Body of pancreas (tissue), 4 donors: ENCODE results near the gene MAPK11.
"Not testable (repeated sequence)": the region's sequence is repeated elsewhere in the genome, so short reads cannot be mapped to it uniquely, and the experiment has no call there.

Experiments used
- CTCF ChIP-seq, 7 experiments: fragments of 450-650 bp in 4 of 7; fragments of 200-600 bp in 3 of 7; sonication (generic) in 3 of 7; IDR thresholded peaks; one replicate each; pipeline ENCODE4 v1.5.1; 2016 to 2019; ENCODE audit warnings: antibody characterized with exemption in 7 of 7
- POLR2A ChIP-seq, 3 donors: fragments of 450-650 bp; IDR thresholded peaks; one replicate each; pipeline ENCODE4 v1.6.1; 2016; ENCODE audit warnings: antibody characterized with exemption in 3 of 3, mild to moderate bottlenecking in 2 of 3

- TF ChIP-seq POLR2A, CTCF (IDR thresholded peaks at IDR 0.05): not testable (repeated sequence)
These were observed 3.2 kb upstream of the MAPK11 start for GRCh38 chr22:50273352-50273751.
